ENCODE measurements around the gene UVSSA. TPM values are rescaled to one million over a fixed set of nuclear protein-coding genes. Genes with fewer than 3 reads are reported as not detected.

Gene UVSSA
- total and polyA plus RNA-seq, 7 experiments from 2014 or later, result 3.2 to 44.1 (median 39.3) TPM

GRCh38 chr4:1359144-1359501, 12.1 kb downstream of the UVSSA start:
- ChIA-PET CTCF (interaction anchor here (1.1 kb wide), 1 partner anchor 270 kb away, joined by 3 read pairs; no protein-coding TSS in a partner anchor), POLR2A (no interaction called here)
- Histone ChIP-seq H3K4me3 (ENCODE audit: low read length) (no peak overlapping the region), H3K36me3 (ENCODE audit: control insufficient read depth in 2 of 3, insufficient read depth in 3 of 3, low read length in 3 of 3) (peaks cover 0 to 59% (median 3%) of the 10 kb centered on the region in 3 experiments), H3K27me3 (ENCODE audit: control insufficient read depth in 2 of 2, insufficient read depth in 2 of 2, low read length in 2 of 2) (no peaks in the 10 kb centered on the region), H3K9me3 (ENCODE audit: control insufficient read depth in 2 of 3, low read length in 3 of 3) (no peaks in the 10 kb centered on the region), H3K4me1 (ENCODE audit: control insufficient read depth in 2 of 2, insufficient read depth in 2 of 2, low read length in 2 of 2) (no peaks in the 10 kb centered on the region), H3K27ac (ENCODE audit: low read depth, low read length) (no peak overlapping the region)
- H3K4me1 Mint-ChIP-seq, result peaks cover 0 to 5% (median 0%) of the 10 kb centered on the region in 7 donors
- H3K36me3 Mint-ChIP-seq, result peaks cover 0 to 7% (median 3%) of the 10 kb centered on the region in 5 donors
- H3K9me3 Mint-ChIP-seq, result no peaks in the 10 kb centered on the region
- no peak overlapping the region for H3K27ac Mint-ChIP-seq
- intact Hi-C loops (cut with micrococcal nuclease), result loop anchor here in 1 of 2 donors (10.0 kb wide), 1 partner anchor 1114 kb away; no protein-coding TSS in a partner anchor
- H3K27me3 Mint-ChIP-seq, result no peaks in the 10 kb centered on the region
- ATAC-seq (no peak), DNase-seq (no peak)
- no peak overlapping the region for H3K4me3 Mint-ChIP-seq

- Histone ChIP-seq H3K9me3 (ENCODE audit: control insufficient read depth in 2 of 3, low read length in 3 of 3) (no peaks in the 10 kb centered on the region), H3K36me3 (ENCODE audit: control insufficient read depth in 2 of 3, insufficient read depth in 3 of 3, low read length in 3 of 3) (peaks cover 0 to 51% (median 3%) of the 10 kb centered on the region in 3 experiments), H3K27me3 (ENCODE audit: control insufficient read depth in 2 of 2, insufficient read depth in 2 of 2, low read length in 2 of 2) (no peaks in the 10 kb centered on the region), H3K4me3 (ENCODE audit: low read length) (no peak overlapping the region), H3K4me1 (ENCODE audit: control insufficient read depth in 2 of 2, insufficient read depth in 2 of 2, low read length in 2 of 2) (no peaks in the 10 kb centered on the region), H3K27ac (ENCODE audit: low read depth, low read length) (no peak overlapping the region)
- Mint-ChIP-seq H3K27me3 (no peaks in the 10 kb centered on the region), H3K36me3 (peaks cover 0 to 7% (median 3%) of the 10 kb centered on the region in 5 donors), H3K9me3 (no peaks in the 10 kb centered on the region), H3K4me1 (peaks cover 0 to 5% (median 0%) of the 10 kb centered on the region in 7 donors), H3K4me3 (no peak overlapping the region), H3K27ac (no peak overlapping the region)
- DNase-seq (no peak), ATAC-seq (no peak)
- POLR2A ChIA-PET, result no interaction called here
- CTCF ChIA-PET, result no interaction called here
- intact Hi-C loops (cut with micrococcal nuclease), result loop anchor here in 1 of 2 donors (10.0 kb wide), 1 partner anchor 1115 kb away; no protein-coding TSS in a partner anchor
Observed at GRCh38 chr4:1359976-1360375, 13.0 kb downstream of the UVSSA start.

- Histone ChIP-seq H3K27ac (ENCODE audit: low read depth, low read length) (no peak overlapping the region), H3K4me1 (ENCODE audit: control insufficient read depth in 2 of 2, insufficient read depth in 2 of 2, low read length in 2 of 2) (no peaks in the 10 kb centered on the region), H3K9me3 (ENCODE audit: control insufficient read depth in 2 of 3, low read length in 3 of 3) (no peaks in the 10 kb centered on the region), H3K4me3 (ENCODE audit: low read length) (no peak overlapping the region), H3K27me3 (ENCODE audit: control insufficient read depth in 2 of 2, insufficient read depth in 2 of 2, low read length in 2 of 2) (no peaks in the 10 kb centered on the region), H3K36me3 (ENCODE audit: control insufficient read depth in 2 of 3, insufficient read depth in 3 of 3, low read length in 3 of 3) (peaks cover 0 to 51% (median 3%) of the 10 kb centered on the region in 3 experiments)
- H3K9me3 Mint-ChIP-seq, result no peaks in the 10 kb centered on the region
- no peak overlapping the region for H3K27ac Mint-ChIP-seq
- H3K4me1 Mint-ChIP-seq, result peaks cover 0 to 5% (median 0%) of the 10 kb centered on the region in 7 donors
- H3K27me3 Mint-ChIP-seq, result no peaks in the 10 kb centered on the region
- intact Hi-C loops (cut with micrococcal nuclease), result no loop called here
- CTCF ChIA-PET, result no interaction called here
- H3K4me3 Mint-ChIP-seq, result no peak overlapping the region
- DNase-seq, result no peak
- peaks cover 0 to 7% (median 3%) of the 10 kb centered on the region in 5 donors for H3K36me3 Mint-ChIP-seq
- POLR2A ChIA-PET, result interaction anchor here (0.6 kb wide), 1 partner anchor 500 kb away, joined by 6 read pairs; no protein-coding TSS in a partner anchor
- no peak for ATAC-seq
Observed at GRCh38 chr4:1360423-1361283, 13.6 kb downstream of the UVSSA start.

GRCh38 chr4:1361431-1361830, 14.4 kb downstream of the UVSSA start:
- H3K27me3 ChIP-seq (ENCODE audit: control insufficient read depth in 2 of 2, insufficient read depth in 2 of 2, low read length in 2 of 2), result no peaks in the 10 kb centered on the region
- H3K4me3 Mint-ChIP-seq, result no peak overlapping the region
- H3K9me3 Mint-ChIP-seq, result no peaks in the 10 kb centered on the region
- DNase-seq (no peak), ATAC-seq (no peak)
- POLR2A ChIA-PET, result interaction anchor here (0.7 kb wide), 1 partner anchor 22 kb away, joined by 3 read pairs; no protein-coding TSS in a partner anchor
- H3K4me1 Mint-ChIP-seq, result peaks cover 0 to 3% (median 0%) of the 10 kb centered on the region in 7 donors
- H3K9me3 ChIP-seq (ENCODE audit: control insufficient read depth in 2 of 3, low read length in 3 of 3), result no peaks in the 10 kb centered on the region
- no peaks in the 10 kb centered on the region for H3K4me1 ChIP-seq (ENCODE audit: control insufficient read depth in 2 of 2, insufficient read depth in 2 of 2, low read length in 2 of 2)
- no peak overlapping the region for H3K27ac ChIP-seq (ENCODE audit: low read depth, low read length)
- H3K36me3 Mint-ChIP-seq, result peaks cover 0 to 7% (median 3%) of the 10 kb centered on the region in 5 donors
- H3K4me3 ChIP-seq (ENCODE audit: low read length), result no peak overlapping the region
- no peak overlapping the region for H3K27ac Mint-ChIP-seq
- intact Hi-C loops (cut with micrococcal nuclease), result no loop called here
- peaks cover 0 to 49% (median 3%) of the 10 kb centered on the region in 3 experiments for H3K36me3 ChIP-seq (ENCODE audit: control insufficient read depth in 2 of 3, insufficient read depth in 3 of 3, low read length in 3 of 3)
- no peaks in the 10 kb centered on the region for H3K27me3 Mint-ChIP-seq
- CTCF ChIA-PET, result no interaction called here

GRCh38 chr4:1362046-1362445, 15.0 kb downstream of the UVSSA start:
- Mint-ChIP-seq H3K4me1 (peaks cover 0 to 3% (median 0%) of the 10 kb centered on the region in 7 donors), H3K36me3 (peaks cover 0 to 7% (median 3%) of the 10 kb centered on the region in 5 donors), H3K4me3 (no peak overlapping the region), H3K27ac (no peak overlapping the region), H3K9me3 (no peaks in the 10 kb centered on the region), H3K27me3 (no peaks in the 10 kb centered on the region)
- ChIA-PET POLR2A (interaction anchor here (0.7 kb wide), 1 partner anchor 22 kb away, joined by 3 read pairs; no protein-coding TSS in a partner anchor), CTCF (no interaction called here)
- Histone ChIP-seq H3K27me3 (ENCODE audit: control insufficient read depth in 2 of 2, insufficient read depth in 2 of 2, low read length in 2 of 2) (no peaks in the 10 kb centered on the region), H3K9me3 (ENCODE audit: control insufficient read depth in 2 of 3, low read length in 3 of 3) (no peaks in the 10 kb centered on the region), H3K4me3 (ENCODE audit: low read length) (no peak overlapping the region), H3K4me1 (ENCODE audit: control insufficient read depth in 2 of 2, insufficient read depth in 2 of 2, low read length in 2 of 2) (no peaks in the 10 kb centered on the region), H3K36me3 (ENCODE audit: control insufficient read depth in 2 of 3, insufficient read depth in 3 of 3, low read length in 3 of 3) (peaks cover 0 to 45% (median 3%) of the 10 kb centered on the region in 3 experiments), H3K27ac (ENCODE audit: low read depth, low read length) (no peak overlapping the region)
- DNase-seq, result no peak
- intact Hi-C loops (cut with micrococcal nuclease), result no loop called here
- no peak for ATAC-seq

- Mint-ChIP-seq H3K4me1 (peaks cover 0 to 3% (median 0%) of the 10 kb centered on the region in 7 donors), H3K27ac (no peak overlapping the region), H3K27me3 (no peaks in the 10 kb centered on the region), H3K9me3 (no peaks in the 10 kb centered on the region), H3K36me3 (peaks cover 0 to 7% (median 3%) of the 10 kb centered on the region in 5 donors), H3K4me3 (no peak overlapping the region)
- Histone ChIP-seq H3K4me1 (ENCODE audit: control insufficient read depth in 2 of 2, insufficient read depth in 2 of 2, low read length in 2 of 2) (no peaks in the 10 kb centered on the region), H3K9me3 (ENCODE audit: control insufficient read depth in 2 of 3, low read length in 3 of 3) (no peaks in the 10 kb centered on the region), H3K27me3 (ENCODE audit: control insufficient read depth in 2 of 2, insufficient read depth in 2 of 2, low read length in 2 of 2) (no peaks in the 10 kb centered on the region), H3K4me3 (ENCODE audit: low read length) (no peak overlapping the region), H3K36me3 (ENCODE audit: control insufficient read depth in 2 of 3, insufficient read depth in 3 of 3, low read length in 3 of 3) (peaks cover 0 to 42% (median 3%) of the 10 kb centered on the region in 3 experiments), H3K27ac (ENCODE audit: low read depth, low read length) (no peak overlapping the region)
- POLR2A ChIA-PET, result no interaction called here
- ATAC-seq, result no peak
- DNase-seq, result no peak
- CTCF ChIA-PET, result no interaction called here
- intact Hi-C loops (cut with micrococcal nuclease), result no loop called here
Observed at GRCh38 chr4:1362521-1362920, 15.5 kb downstream of the UVSSA start.
